Measurements from ENCODE around the gene SMAP1.

The SMAP1 gene

DNA sequence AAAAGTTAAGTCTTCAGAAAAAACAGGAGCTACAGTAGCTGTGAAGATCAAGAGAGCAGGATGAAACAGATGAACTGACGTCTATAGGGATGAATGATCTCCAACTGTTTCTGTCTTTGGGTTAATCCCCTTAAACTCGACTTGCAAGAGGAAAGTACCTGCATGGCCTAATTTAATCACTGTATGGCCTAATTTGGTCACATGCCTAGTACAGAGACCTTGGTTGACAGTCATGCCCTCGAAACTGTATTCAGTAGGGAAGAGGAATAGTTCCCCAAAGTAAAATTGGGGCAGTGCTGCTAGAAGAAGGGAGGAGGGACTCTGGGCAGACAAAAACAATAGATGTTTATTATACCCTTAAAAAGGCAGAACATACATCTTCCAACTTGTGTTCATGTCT is 10.0 kb upstream of the SMAP1 start:
- H3K4me1 Mint-ChIP-seq, result no peaks in the 10 kb centered on the region
- no peak for DNase-seq
- H3K36me3 Mint-ChIP-seq (ENCODE audit: low read depth), result no peaks in the 10 kb centered on the region
- H3K9me3 Mint-ChIP-seq, result no peaks in the 10 kb centered on the region
- no peak overlapping the region for H3K27ac Mint-ChIP-seq
- TF ChIP-seq, protein P1, sequence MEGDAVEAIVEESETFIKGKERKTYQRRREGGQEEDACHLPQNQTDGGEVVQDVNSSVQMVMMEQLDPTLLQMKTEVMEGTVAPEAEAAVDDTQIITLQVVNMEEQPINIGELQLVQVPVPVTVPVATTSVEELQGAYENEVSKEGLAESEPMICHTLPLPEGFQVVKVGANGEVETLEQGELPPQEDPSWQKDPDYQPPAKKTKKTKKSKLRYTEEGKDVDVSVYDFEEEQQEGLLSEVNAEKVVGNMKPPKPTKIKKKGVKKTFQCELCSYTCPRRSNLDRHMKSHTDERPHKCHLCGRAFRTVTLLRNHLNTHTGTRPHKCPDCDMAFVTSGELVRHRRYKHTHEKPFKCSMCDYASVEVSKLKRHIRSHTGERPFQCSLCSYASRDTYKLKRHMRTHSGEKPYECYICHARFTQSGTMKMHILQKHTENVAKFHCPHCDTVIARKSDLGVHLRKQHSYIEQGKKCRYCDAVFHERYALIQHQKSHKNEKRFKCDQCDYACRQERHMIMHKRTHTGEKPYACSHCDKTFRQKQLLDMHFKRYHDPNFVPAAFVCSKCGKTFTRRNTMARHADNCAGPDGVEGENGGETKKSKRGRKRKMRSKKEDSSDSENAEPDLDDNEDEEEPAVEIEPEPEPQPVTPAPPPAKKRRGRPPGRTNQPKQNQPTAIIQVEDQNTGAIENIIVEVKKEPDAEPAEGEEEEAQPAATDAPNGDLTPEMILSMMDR (IDR thresholded peaks at IDR 0.05), result no peak
- H3K27me3 Mint-ChIP-seq (ENCODE audit: low read depth, poor library complexity), result peaks cover 5% of the 10 kb centered on the region
- H3K4me3 Mint-ChIP-seq, result no peak overlapping the region

DNA sequence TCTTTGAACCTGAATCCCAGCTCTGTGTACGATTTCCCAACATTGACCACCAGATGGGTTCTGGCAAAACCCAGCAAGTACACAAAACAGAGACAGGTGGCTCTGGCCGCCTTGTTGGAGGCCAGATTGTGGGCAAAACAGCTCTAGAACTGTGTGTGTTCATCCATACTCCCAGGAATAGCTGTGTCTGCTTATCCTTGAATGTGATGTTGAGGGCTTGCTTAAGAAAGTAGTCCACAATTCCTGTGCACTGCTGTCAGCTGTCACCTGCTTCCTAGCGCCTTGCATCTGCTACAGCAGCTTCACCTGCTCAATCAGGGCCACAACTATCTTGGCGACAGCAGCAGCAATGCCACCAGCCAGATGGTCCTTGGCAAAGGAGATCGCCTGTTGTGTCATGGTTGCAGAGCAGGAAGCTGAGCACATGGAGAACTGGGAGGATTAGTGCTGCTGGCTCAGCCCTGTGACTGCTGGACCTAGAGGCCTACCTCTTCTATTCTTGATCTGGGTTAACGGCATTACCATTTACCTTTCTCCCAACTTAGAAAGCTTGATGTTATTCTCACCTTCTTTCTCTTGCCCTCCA is 3.7 kb upstream of the SMAP1 start:
- no peak overlapping the region for H3K27ac Mint-ChIP-seq
- no peaks in the 10 kb centered on the region for H3K36me3 Mint-ChIP-seq (ENCODE audit: low read depth)
- H3K4me1 Mint-ChIP-seq, result peaks cover 15% of the 10 kb centered on the region
- peaks cover 4% of the 10 kb centered on the region for H3K9me3 Mint-ChIP-seq
- no peak for DNase-seq
- peaks cover 22% of the 10 kb centered on the region for H3K27me3 Mint-ChIP-seq (ENCODE audit: low read depth, poor library complexity)
- no peak overlapping the region for H3K4me3 Mint-ChIP-seq
- TF ChIP-seq, protein P1 (IDR thresholded peaks at IDR 0.05), result no peak

DNA sequence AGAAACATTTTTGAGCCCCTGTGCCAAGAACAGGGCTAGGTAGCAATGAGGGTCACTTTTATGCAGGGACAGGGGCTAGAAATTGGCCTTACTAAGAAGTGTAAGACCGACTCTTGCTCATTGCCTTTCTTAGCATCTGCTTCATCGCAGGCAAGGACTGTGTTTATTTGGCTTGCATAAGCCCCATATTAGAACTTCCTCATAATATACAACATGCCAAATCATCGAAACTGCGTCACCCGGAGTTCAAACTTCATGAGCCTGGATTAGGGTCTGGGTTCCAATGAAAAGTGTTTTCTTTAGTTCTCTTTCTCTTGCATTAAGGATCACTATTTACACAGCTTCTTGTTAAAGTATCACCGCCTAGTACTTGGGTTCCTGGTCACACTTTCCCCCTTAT is 977 bp upstream of the SMAP1 start:
- TF ChIP-seq, protein P1 (IDR thresholded peaks at IDR 0.05), result no peak
- no peaks in the 10 kb centered on the region for H3K36me3 Mint-ChIP-seq (ENCODE audit: low read depth)
- no peak for DNase-seq
- H3K4me3 Mint-ChIP-seq, result peak overlapping the region; percentile 91
- H3K4me1 Mint-ChIP-seq, result peaks cover 28% of the 10 kb centered on the region
- H3K27me3 Mint-ChIP-seq (ENCODE audit: low read depth, poor library complexity), result peaks cover 22% of the 10 kb centered on the region
- H3K9me3 Mint-ChIP-seq, result peaks cover 4% of the 10 kb centered on the region
- H3K27ac Mint-ChIP-seq, result no peak overlapping the region

DNA sequence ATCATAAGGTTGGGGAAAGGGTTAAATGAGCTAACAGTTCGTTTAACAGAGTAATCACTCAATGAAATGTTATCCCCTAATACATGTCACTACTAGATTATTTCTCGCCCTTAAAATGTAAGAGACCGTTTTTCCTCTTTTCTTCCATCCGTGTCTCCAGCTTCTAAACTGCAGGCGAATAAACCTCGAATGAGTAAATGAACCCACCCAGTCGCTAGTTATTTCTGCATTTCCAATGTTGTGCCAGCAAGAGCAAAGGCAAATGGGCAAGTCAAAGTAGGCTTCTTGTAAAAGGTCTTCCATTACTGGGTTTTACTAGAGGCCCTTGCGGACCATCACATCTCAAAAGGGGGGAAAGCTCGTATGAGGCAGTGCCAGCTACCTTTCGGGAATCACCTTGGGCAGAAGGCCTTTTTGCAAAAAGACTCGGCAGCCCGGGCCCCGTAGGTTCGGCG is 400 bp upstream of the SMAP1 start:
- H3K27ac Mint-ChIP-seq, result peak overlapping the region; percentile 81
- peak overlapping the region; percentile 91 for H3K4me3 Mint-ChIP-seq
- peaks cover 28% of the 10 kb centered on the region for H3K4me1 Mint-ChIP-seq
- TF ChIP-seq, protein P1 (IDR thresholded peaks at IDR 0.05), result no peak
- no peak for DNase-seq
- no peaks in the 10 kb centered on the region for H3K36me3 Mint-ChIP-seq (ENCODE audit: low read depth)
- H3K9me3 Mint-ChIP-seq, result peaks cover 4% of the 10 kb centered on the region
- peaks cover 17% of the 10 kb centered on the region for H3K27me3 Mint-ChIP-seq (ENCODE audit: low read depth, poor library complexity)

- Mint-ChIP-seq H3K27ac (no peak overlapping the region), H3K4me1 (peaks cover 28% of the 10 kb centered on the region), H3K9me3 (peaks cover 4% of the 10 kb centered on the region), H3K4me3 (peak overlapping the region; percentile 91), H3K27me3 (ENCODE audit: low read depth, poor library complexity) (peaks cover 19% of the 10 kb centered on the region), H3K36me3 (ENCODE audit: low read depth) (no peaks in the 10 kb centered on the region)
- no peak for DNase-seq
- TF ChIP-seq, protein P1 (IDR thresholded peaks at IDR 0.05), result no peak
Measured at GRCh38 chr6:70668499-70668812, 773 bp downstream of the SMAP1 start.

DNA sequence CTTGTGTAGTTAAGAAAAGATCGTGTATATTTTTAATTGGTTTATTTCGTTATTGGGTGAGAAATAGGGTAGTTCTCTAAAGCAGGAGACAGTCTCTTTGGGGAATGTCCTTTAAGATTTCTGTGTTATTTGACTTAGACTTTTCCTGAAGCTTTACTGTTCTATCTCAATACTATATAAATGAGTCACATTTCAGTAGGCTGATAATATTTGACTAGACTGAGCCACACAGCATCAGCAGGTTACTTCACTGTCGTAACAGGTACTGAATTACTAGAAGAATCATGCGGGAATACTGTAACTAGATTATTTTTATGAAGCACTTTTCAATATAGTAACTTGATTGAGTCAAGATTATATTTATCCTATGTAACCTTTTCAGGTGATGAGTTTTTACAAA is 1.4 kb downstream of the SMAP1 start:
- H3K27me3 Mint-ChIP-seq (ENCODE audit: low read depth, poor library complexity), result peaks cover 14% of the 10 kb centered on the region
- H3K4me3 Mint-ChIP-seq, result peak overlapping the region; percentile 91
- peaks cover 28% of the 10 kb centered on the region for H3K4me1 Mint-ChIP-seq
- no peak overlapping the region for H3K27ac Mint-ChIP-seq
- peaks cover 4% of the 10 kb centered on the region for H3K9me3 Mint-ChIP-seq
- TF ChIP-seq, protein P1 (IDR thresholded peaks at IDR 0.05), result no peak
- no peak for DNase-seq
- H3K36me3 Mint-ChIP-seq (ENCODE audit: low read depth), result no peaks in the 10 kb centered on the region
